GM15510 (cell line): Measurements from ENCODE around the gene TSTD2.

Experiments
- POLR2A ChIP-seq: IDR thresholded peaks from 3 replicates; pipeline ENCODE4 v1.6.1; 2011; ENCODE audit warnings: borderline replicate concordance; ENCODE audit not compliant: insufficient read length; ENCODE audit errors: extremely low read depth

The TSTD2 gene

GRCh38 chr9:97632985-97633858 lies at the start of gene TSTD2, which contains the start of gene NCBP1:
Gene TSTD2 (minus strand): TSS chr9:97633368. CDS start chr9:97627562, 5,806 bp downstream.
Gene NCBP1 (plus strand): TSS chr9:97633821. CDS start chr9:97633882, 61 bp downstream.
- TF ChIP-seq POLR2A = peak; percentile 93

- TF ChIP-seq POLR2A = no peak
Measured at GRCh38 chr9:97682242-97682641, 49.1 kb upstream of the TSTD2 start.

DNA sequence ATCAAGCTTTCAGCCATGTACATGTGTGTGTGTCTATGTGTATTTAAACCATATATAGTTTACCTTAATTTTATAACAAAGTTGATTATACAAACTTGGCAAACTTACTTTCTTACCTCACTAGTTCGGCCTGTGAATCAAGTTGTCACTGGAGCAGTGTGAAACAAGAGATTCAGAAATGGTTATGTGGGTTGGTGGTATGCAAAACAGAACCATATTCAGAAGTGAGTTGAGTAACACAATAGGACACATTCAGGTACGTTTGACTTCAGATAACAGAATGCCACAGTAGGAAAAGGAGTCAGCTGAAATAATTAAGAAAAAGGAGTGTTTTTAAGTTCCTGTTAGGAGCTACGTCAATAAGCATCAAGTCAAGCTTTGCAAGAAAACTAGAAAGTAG lies 42.5 kb upstream of the TSTD2 start:
- no peak for TF ChIP-seq POLR2A

DNA sequence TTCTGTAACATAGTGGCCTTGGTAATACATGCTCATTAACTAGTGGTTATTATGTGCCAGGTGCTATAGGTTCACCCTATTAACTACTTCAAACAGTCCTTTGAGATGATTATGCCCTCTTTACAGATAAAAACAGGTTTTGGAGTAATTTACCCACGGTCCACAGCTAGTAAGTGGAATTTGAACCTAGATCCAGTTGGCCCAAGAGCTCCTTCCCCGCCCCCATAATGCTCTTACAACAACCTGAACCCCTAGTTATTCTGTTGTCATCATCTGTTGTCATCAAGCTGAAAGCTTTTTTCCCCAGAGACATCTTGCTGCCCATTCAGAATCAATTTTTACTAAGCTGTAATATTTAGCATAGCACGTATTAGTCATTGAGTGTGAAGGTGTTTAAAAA lies 40.8 kb upstream of the TSTD2 start:
- no peak for TF ChIP-seq POLR2A

- no peak for TF ChIP-seq POLR2A
Measured at GRCh38 chr9:97672403-97672802, 39.2 kb upstream of the TSTD2 start.

DNA sequence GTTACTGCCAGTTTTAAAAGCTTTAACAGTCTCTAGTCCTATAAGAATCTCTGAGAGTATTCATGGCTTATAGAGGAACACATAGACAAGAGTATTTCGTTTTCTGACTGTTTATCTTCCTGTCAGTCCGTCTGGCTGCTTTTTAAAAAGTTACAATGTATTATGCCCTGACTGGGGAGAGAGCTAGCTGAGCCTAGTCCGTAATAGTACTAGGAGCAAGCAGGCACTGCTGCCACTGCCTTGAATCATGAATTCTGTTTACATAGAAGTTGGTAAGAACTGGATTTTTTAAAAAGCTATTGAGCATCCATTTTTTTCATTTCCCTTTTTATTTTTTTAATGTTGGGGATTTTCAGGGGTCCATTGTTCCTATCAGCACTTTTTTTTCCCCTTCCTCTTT lies 37.4 kb upstream of the TSTD2 start:
- no peak for TF ChIP-seq POLR2A

DNA sequence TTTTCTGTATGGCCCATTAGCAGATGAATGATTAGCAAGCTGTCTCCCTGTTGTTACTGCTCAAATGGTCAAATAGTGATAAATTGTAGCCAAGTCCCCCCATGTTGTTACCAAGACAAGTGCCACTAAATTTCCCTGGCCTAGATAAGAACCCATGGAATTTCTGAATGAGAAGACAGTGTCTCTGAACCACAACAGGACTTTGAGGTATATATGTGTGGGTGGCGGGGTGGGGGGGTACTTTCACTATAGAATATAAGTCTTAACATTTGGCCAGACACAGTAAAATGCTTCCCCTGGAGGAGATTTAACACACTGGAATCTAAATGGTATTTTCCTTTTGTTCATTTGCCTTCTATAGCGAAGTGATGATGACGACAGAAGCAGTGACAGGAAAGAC lies 35.3 kb upstream of the TSTD2 start:
- no peak for TF ChIP-seq POLR2A

DNA sequence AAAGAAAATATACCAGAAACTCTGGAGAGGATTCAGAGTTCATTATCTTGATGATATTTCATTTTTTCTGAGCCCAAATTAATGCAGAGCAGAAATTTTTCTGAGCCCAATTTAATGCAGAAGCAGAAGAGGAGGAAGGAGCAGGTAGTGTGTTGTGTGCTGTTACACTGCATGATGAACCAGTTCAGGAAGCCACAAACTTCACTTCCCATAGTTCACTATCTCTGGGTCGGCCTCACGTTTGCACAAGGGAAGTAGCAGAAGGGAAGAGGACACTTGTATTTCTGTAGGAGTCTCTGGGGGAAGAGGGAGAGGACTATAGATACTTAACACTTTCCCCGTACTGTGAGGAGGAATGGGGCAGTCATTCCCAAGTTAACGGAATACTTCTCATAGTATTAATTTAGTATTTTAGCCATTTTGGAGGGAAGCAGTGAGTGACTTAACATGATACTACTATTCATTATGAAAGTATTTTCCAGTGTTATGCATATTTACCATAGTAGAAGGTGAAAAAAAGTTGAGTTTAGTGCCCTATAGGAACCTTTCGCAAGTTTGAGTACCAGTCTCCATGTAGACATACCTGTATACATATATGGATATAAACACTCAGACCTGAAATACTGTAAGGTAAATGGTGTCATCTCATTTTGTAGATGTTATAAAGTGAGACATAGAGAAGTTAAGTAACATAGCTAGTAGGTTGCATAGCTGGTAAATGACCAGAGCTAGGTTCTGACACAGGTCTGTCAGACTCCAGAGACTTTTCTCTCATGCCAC lies 33.9 kb upstream of the TSTD2 start:
- TF ChIP-seq POLR2A = no peak

- no peak for TF ChIP-seq POLR2A
Measured at GRCh38 chr9:97665742-97666141, 32.6 kb upstream of the TSTD2 start.

DNA sequence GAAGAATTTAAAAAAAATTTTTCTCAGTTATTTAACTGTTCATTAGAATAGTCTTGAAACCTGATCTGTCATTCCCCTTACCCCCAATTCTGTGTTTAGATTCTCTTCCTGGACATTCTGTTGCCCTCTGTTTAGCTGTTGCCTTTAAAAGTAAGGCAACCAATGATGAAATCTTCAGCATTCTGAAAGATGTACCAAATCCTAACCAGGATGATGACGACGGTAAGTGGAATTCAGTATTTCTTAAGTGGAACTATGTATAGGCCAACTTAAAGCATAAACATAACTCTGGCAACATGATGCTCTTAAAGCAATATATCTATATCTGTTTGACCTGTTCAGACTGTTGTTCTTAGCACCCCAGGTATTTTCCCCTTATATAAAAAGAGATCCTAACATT lies 27.7 kb upstream of the TSTD2 start:
- no peak for TF ChIP-seq POLR2A

GRCh38 chr9:97660340-97660739 lies 27.2 kb upstream of the TSTD2 start:
- TF ChIP-seq POLR2A = no peak

GRCh38 chr9:97659771-97660170 lies 26.6 kb upstream of the TSTD2 start:
- no peak for TF ChIP-seq POLR2A

GRCh38 chr9:97658707-97659106 lies 25.5 kb upstream of the TSTD2 start:
- no peak for TF ChIP-seq POLR2A

DNA sequence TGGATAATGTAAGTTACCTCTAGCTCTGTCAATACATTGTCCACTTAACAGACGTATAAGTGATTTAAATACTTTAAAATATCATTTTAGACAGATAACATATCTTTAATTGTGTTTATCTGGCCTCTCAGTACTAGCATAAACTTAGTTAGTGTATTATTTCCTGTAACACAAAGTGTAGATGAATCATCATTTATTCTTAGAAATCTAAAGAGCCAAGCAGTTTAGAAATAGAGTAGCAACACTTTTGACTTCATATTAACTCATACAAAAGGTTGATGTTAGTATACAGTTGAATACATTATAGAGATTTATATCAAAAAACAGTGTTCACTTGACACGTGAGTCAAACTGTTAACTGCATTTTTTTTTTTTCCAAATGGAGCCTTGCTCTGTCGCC lies 18.5 kb upstream of the TSTD2 start:
- TF ChIP-seq POLR2A = no peak

- no peak for TF ChIP-seq POLR2A
Measured at GRCh38 chr9:97647996-97648395, 14.8 kb upstream of the TSTD2 start.
